HEK293 (cell line): ENCODE measurements around the gene DRC3.
A peak's percentile ranks its signal among the peaks of the same experiment; 100 is the strongest.

Source experiments
- CTCF ChIA-PET: fragments of 350-600 bp; formaldehyde crosslinking; extraction: SDS; loops from one replicate; lab custom pipeline; 2021; ENCODE audit warnings: antibody characterized with exemption; lab: Yijun Ruan, JAX
- POLR2A ChIA-PET: fragments of 300-600 bp; formaldehyde crosslinking; extraction: SDS; loops from one replicate; lab custom pipeline; 2020; ENCODE audit warnings: antibody characterized with exemption, inconsistent platforms; lab: Yijun Ruan, JAX
- H3K27ac ChIP-seq: fragments of 200-500 bp; sonication (Bioruptor generic); 2 replicates; pipeline ENCODE4 v1.5.1; 2014; ENCODE audit warnings: low read depth, low read length, control low read depth, inconsistent platforms; ENCODE audit errors: extremely low read depth
- H3K36me3 ChIP-seq, 2 experiments: fragments of 200-500 bp in 1 of 2; sonication (Bioruptor generic) in 1 of 2; 1 replicate in 1 of 2; 2 replicates in 1 of 2; pipeline ENCODE4 v1.5.1; 2014 to 2017; ENCODE audit warnings: inconsistent platforms in 2 of 2, low read length in 2 of 2; ENCODE audit not compliant: control insufficient read depth in 2 of 2, insufficient read depth in 1 of 2
- H3K4me1 ChIP-seq: fragments of 200-500 bp; sonication (Bioruptor generic); 2 replicates; pipeline ENCODE4 v1.5.1; 2014; ENCODE audit warnings: mild to moderate bottlenecking, low read length, inconsistent platforms; ENCODE audit not compliant: control insufficient read depth, insufficient read depth
- H3K4me3 ChIP-seq: 2 replicates; pipeline ENCODE4 v1.5.1; 2011; ENCODE audit warnings: low read depth, mild to moderate bottlenecking, control low read depth, low read length, moderate library complexity
- H3K9me3 ChIP-seq: fragments of 200-500 bp; sonication (Bioruptor generic); 2 replicates; pipeline ENCODE4 v1.5.1; 2014; ENCODE audit warnings: low read depth, low read length, inconsistent platforms; ENCODE audit not compliant: control insufficient read depth, insufficient read depth
- GLIS1 ChIP-seq: fragments of 450-650 bp; formaldehyde crosslinking; IDR thresholded peaks from 2 replicates; pipeline ENCODE4 v1.5.1; 2016; ENCODE audit warnings: missing biosample characterization, missing genetic modification characterization
- WT1 ChIP-seq: fragments of 450-650 bp; formaldehyde crosslinking; IDR thresholded peaks from 2 replicates; pipeline ENCODE4 v1.5.1; 2016; ENCODE audit warnings: missing biosample characterization, missing genetic modification characterization
- ZFHX2 ChIP-seq: fragments of 450-650 bp; formaldehyde crosslinking; conservative IDR thresholded peaks from 2 replicates; pipeline ENCODE4 v1.5.1; 2016; ENCODE audit warnings: missing biosample characterization, missing genetic modification characterization
- ZIC2 ChIP-seq: fragments of 450-650 bp; formaldehyde crosslinking; IDR thresholded peaks from 2 replicates; pipeline ENCODE4 v1.5.1; 2016; ENCODE audit warnings: missing biosample characterization, missing genetic modification characterization
- ZNF426 ChIP-seq: fragments of 450-650 bp; formaldehyde crosslinking; IDR thresholded peaks from 2 replicates; pipeline ENCODE4 v1.5.1; 2017; ENCODE audit warnings: missing biosample characterization, missing genetic modification characterization, mild to moderate bottlenecking, inconsistent platforms, moderate library complexity
- ZNF600 ChIP-seq: fragments of 450-650 bp; formaldehyde crosslinking; IDR thresholded peaks from 2 replicates; pipeline ENCODE4 v1.5.1; 2016; ENCODE audit warnings: missing biosample characterization, missing genetic modification characterization
- ZNF664 ChIP-seq: fragments of 450-650 bp; formaldehyde crosslinking; IDR thresholded peaks from 2 replicates; pipeline ENCODE4 v1.5.1; 2016; ENCODE audit warnings: missing biosample characterization, missing genetic modification characterization
- ZNF792 ChIP-seq: fragments of 450-650 bp; formaldehyde crosslinking; IDR thresholded peaks from 2 replicates; pipeline ENCODE4 v1.5.1; 2016; ENCODE audit warnings: missing biosample characterization, missing genetic modification characterization
- TF ChIP-seq, protein P1 (sequence below): fragments of 450-650 bp; formaldehyde crosslinking; IDR thresholded peaks from 2 replicates; pipeline ENCODE4 v1.5.1; 2017; ENCODE audit warnings: missing biosample characterization, missing genetic modification characterization
- TF ChIP-seq, protein P2 (sequence below): fragments of 450-650 bp; formaldehyde crosslinking; IDR thresholded peaks from 2 replicates; pipeline ENCODE4 v1.5.1; 2016; ENCODE audit warnings: missing biosample characterization, missing genetic modification characterization
- TF ChIP-seq, protein P3 (sequence below): fragments of 450-650 bp; formaldehyde crosslinking; IDR thresholded peaks from 2 replicates; pipeline ENCODE4 v1.5.1; 2017; ENCODE audit warnings: missing biosample characterization, missing genetic modification characterization
- TF ChIP-seq, protein P4 (sequence below): sonication (generic); formaldehyde crosslinking; IDR thresholded peaks from 2 replicates; pipeline ENCODE4 v1.8.1; 2022; ENCODE audit warnings: mild to moderate bottlenecking, moderate library complexity, missing genetic modification reagents
- TF ChIP-seq, protein P5 (sequence below): fragments of 450-650 bp; formaldehyde crosslinking; IDR thresholded peaks from 2 replicates; pipeline ENCODE4 v1.5.1; 2016; ENCODE audit warnings: missing biosample characterization, missing genetic modification characterization

The DRC3 gene

DNA sequence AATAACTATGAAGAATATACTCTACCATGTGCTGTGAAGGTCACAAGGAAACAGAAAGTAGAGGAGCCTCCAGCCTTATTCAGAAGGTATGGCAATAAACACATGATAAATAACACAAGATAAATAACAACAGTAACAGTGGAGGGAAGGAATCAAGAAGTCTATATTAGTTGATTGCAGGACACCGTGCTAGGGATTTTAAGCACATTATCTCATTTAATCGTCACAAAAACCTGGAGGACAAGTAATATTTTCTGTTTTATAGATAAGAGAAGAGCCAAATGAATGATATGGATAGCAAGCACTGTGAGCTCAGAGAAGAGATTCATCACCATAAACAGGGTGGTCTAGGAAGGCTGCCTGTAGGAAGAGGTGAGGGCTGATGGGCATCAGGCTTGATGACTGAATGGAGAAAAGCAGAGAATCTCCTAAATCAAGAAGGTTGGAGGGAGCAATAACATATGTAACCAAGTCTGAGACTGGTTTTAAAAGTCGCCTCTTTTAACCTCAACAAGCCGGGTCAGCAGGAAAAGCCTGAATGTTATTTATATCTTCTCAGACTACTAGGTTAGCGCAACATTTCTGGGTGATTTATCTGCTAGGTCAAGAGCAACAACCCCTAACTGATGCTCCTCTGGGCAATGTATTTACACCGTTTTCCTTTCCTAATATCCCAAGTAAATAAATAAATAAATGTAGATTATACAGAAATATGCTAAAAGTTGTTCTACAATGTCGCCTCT is 8.8 kb upstream of the DRC3 start:
- H3K4me1 ChIP-seq, result peaks cover 27% of the 10 kb centered on the region
- POLR2A ChIA-PET, result interaction anchor here (1.1 kb wide), 1 partner anchor 9 kb away, joined by 5 read pairs; the partner anchor contains the start of genes DRC3 and TOM1L2
- TF ChIP-seq ZNF792 (no peak), ZNF664 (tag by site-specific recombination) (peak; percentile 92)
- TF ChIP-seq, all 188 proteins: peak for 1
- CTCF ChIA-PET, result no interaction called here
- Histone ChIP-seq H3K9me3 (no peaks in the 10 kb centered on the region), H3K36me3 (no peaks in the 10 kb centered on the region; a peak in 1 of 3 replicates), H3K4me3 (no peak overlapping the region), H3K27ac (no peak overlapping the region)

DNA sequence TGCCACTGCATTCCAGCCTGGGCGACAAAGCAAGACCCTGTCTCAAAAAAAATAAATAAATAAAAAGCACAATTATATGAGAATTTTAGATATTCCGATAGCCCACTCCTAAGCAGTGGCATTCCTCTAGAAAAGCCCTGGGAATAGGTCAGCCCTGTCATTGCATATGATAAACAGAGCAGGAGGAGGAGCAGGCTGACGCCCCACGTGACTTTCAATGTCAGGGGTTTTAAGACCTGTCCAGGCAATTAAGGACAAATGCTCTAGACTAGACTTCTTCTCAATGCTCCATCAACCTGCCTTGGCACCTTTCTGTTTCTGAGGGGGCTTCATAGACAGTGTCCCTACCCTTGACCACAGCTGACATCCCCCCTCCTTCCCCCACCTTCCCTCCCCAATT is 8.0 kb upstream of the DRC3 start:
- H3K27ac ChIP-seq, result no peak overlapping the region
- TF ChIP-seq, protein P1, sequence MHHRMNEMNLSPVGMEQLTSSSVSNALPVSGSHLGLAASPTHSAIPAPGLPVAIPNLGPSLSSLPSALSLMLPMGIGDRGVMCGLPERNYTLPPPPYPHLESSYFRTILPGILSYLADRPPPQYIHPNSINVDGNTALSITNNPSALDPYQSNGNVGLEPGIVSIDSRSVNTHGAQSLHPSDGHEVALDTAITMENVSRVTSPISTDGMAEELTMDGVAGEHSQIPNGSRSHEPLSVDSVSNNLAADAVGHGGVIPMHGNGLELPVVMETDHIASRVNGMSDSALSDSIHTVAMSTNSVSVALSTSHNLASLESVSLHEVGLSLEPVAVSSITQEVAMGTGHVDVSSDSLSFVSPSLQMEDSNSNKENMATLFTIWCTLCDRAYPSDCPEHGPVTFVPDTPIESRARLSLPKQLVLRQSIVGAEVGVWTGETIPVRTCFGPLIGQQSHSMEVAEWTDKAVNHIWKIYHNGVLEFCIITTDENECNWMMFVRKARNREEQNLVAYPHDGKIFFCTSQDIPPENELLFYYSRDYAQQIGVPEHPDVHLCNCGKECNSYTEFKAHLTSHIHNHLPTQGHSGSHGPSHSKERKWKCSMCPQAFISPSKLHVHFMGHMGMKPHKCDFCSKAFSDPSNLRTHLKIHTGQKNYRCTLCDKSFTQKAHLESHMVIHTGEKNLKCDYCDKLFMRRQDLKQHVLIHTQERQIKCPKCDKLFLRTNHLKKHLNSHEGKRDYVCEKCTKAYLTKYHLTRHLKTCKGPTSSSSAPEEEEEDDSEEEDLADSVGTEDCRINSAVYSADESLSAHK (tag by site-specific recombination), result no peak
- TF ChIP-seq, protein P2, sequence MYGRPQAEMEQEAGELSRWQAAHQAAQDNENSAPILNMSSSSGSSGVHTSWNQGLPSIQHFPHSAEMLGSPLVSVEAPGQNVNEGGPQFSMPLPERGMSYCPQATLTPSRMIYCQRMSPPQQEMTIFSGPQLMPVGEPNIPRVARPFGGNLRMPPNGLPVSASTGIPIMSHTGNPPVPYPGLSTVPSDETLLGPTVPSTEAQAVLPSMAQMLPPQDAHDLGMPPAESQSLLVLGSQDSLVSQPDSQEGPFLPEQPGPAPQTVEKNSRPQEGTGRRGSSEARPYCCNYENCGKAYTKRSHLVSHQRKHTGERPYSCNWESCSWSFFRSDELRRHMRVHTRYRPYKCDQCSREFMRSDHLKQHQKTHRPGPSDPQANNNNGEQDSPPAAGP (tag by site-specific recombination), result no peak
- TF ChIP-seq, protein P3, sequence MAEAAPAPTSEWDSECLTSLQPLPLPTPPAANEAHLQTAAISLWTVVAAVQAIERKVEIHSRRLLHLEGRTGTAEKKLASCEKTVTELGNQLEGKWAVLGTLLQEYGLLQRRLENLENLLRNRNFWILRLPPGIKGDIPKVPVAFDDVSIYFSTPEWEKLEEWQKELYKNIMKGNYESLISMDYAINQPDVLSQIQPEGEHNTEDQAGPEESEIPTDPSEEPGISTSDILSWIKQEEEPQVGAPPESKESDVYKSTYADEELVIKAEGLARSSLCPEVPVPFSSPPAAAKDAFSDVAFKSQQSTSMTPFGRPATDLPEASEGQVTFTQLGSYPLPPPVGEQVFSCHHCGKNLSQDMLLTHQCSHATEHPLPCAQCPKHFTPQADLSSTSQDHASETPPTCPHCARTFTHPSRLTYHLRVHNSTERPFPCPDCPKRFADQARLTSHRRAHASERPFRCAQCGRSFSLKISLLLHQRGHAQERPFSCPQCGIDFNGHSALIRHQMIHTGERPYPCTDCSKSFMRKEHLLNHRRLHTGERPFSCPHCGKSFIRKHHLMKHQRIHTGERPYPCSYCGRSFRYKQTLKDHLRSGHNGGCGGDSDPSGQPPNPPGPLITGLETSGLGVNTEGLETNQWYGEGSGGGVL, result peak; percentile 45; the same call in 1 of the 2 replicates
- TF ChIP-seq, protein P4, sequence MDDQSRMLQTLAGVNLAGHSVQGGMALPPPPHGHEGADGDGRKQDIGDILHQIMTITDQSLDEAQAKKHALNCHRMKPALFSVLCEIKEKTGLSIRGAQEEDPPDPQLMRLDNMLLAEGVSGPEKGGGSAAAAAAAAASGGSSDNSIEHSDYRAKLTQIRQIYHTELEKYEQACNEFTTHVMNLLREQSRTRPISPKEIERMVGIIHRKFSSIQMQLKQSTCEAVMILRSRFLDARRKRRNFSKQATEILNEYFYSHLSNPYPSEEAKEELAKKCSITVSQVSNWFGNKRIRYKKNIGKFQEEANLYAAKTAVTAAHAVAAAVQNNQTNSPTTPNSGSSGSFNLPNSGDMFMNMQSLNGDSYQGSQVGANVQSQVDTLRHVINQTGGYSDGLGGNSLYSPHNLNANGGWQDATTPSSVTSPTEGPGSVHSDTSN (CRISPR knock-in tag), result no peak
- no peak overlapping the region for H3K4me3 ChIP-seq
- no peaks in the 10 kb centered on the region; a peak in 1 of 3 replicates for H3K36me3 ChIP-seq
- H3K4me1 ChIP-seq, result peaks cover 18% of the 10 kb centered on the region
- POLR2A ChIA-PET, result no interaction called here
- CTCF ChIA-PET, result interaction anchor here (0.7 kb wide), 1 partner anchor 9 kb away, joined by 3 read pairs; no protein-coding TSS in a partner anchor
- no peaks in the 10 kb centered on the region for H3K9me3 ChIP-seq

DNA sequence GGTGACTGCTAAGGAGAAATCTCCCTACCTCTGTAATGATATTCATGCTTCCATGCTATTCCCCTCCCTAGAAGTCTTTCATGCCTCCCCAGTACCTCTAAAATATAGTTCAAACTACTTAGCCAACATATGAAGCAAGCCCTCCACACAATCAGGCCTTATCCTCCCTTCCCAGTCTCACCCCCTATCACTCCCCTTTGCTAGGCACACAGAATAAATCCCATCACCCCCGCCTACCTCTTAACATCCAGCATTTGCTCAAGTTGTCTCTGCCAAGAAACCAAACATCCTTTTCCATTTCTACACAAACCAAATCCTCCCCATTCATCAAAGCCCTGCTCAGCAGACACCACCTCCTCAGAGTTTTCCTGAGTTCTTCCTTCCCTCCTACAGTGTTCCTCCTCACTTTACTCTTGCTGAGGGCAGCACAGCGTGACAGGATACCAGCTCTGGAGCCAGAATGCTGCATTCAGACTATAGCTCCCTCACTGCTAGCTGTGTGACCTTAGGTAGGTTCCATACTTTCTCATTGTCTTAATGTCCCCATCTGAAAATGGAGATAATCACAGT is 7.4 kb upstream of the DRC3 start:
- Histone ChIP-seq H3K27ac (no peak overlapping the region), H3K4me3 (no peak overlapping the region), H3K36me3 (no peaks in the 10 kb centered on the region; a peak in 1 of 3 replicates), H3K9me3 (no peaks in the 10 kb centered on the region), H3K4me1 (peaks cover 13% of the 10 kb centered on the region)
- ChIA-PET CTCF (interaction anchor here (0.7 kb wide), 1 partner anchor 9 kb away, joined by 3 read pairs; no protein-coding TSS in a partner anchor), POLR2A (no interaction called here)
- TF ChIP-seq ZIC2 (tag by site-specific recombination) (peak; percentile 8; the same call in 1 of the 2 replicates), ZNF600 (peak; percentile 44), ZNF664 (tag by site-specific recombination) (no peak), ZNF426 (no peak), GLIS1 (tag by site-specific recombination) (peak; percentile 59; the same call in 1 of the 2 replicates), WT1 (tag by site-specific recombination) (peak; percentile 94), ZFHX2 (tag by site-specific recombination) (0 out of 2 replicates have a peak, but pooled peaks have one; percentile 23)
- TF ChIP-seq, protein P5, sequence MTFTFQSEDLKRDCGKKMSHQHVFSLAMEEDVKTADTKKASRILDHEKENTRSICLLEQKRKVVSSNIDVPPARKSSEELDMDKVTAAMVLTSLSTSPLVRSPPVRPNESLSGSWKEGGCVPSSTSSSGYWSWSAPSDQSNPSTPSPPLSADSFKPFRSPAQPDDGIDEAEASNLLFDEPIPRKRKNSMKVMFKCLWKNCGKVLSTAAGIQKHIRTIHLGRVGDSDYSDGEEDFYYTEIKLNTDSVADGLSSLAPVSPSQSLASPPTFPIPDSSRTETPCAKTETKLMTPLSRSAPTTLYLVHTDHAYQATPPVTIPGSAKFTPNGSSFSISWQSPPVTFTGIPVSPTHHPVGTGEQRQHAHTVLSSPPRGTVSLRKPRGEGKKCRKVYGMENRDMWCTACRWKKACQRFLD (tag by site-specific recombination), result no peak
